Inflammatory macrophage treated with lipopolysaccharide for 4 hours (primary cell): ENCODE results near the gene KCNK7.

Experiments used
- DNase-seq: peaks from one replicate; pipeline ENCODE4 v3.0.0-alpha.2; 2020

The KCNK7 gene

DNA sequence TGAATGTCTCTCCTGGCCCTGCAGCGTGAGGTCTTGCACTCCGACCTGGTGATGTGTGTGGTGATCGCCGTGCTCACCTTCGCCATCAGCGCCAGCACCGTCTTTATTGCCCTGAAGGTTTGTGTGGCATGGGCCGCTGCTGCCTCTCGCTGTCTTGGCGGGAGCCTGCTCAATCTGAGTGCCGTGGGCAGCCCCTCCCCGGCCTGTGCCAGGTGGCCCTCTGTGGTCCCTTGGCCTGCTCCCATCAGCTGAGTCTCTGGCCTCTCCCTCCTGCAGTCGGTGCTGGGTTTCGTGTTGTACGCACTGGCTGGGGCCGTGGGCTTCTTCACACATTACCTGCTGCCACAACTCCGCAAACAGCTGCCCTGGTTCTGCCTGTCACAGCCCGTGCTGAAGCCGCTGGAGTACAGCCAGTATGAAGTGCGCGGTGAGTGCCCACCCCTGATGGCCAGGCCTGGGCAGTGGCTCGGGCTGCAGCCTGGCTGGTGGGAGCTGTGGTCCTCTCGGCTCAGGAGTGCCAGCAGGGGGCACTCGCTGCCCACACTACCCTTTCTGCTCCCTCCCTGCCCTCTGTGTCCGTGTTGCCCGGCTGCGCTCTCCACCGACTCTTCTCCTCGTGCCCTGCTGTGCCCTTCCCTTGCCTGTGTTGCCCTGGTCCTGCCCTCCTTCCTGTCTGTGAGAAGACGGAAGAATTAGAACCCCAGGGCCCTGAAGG, 30.2 kb upstream of the KCNK7 start:
- DNase-seq, result peak; percentile 66

DNA sequence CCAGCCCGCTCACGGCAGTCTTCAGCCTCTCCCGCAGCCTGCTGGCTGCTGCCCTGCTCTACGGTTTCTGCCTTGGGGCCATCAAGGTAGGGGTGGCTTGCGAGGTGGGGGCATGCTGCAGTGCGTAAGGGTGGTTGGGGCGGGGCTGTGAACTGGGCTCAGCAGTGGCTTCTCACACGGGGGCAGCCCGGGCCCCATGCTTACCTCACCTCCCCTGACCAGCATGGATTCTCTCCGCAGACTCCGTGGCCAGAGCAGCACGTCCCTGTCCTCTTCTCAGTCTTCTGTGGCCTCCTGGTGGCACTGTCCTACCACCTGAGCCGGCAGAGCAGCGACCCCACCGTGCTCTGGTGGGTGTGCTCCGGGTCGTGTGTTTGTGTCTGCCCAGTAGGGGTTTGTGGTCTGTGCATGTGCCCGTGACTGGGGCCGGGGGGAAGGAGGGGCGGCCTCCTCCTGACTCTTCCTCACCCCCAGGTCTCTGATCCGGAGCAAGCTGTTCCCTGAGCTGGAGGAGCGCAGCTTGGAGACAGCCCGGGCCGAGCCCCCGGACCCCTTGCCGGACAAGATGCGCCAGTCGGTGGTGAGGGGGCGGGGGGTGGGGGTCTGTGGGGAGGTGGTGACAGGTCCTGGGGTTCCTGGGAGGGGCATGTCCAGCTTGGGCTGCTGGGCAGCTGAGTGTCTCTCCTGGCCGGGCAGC, 29.5 kb upstream of the KCNK7 start:
- no peak for DNase-seq

DNA sequence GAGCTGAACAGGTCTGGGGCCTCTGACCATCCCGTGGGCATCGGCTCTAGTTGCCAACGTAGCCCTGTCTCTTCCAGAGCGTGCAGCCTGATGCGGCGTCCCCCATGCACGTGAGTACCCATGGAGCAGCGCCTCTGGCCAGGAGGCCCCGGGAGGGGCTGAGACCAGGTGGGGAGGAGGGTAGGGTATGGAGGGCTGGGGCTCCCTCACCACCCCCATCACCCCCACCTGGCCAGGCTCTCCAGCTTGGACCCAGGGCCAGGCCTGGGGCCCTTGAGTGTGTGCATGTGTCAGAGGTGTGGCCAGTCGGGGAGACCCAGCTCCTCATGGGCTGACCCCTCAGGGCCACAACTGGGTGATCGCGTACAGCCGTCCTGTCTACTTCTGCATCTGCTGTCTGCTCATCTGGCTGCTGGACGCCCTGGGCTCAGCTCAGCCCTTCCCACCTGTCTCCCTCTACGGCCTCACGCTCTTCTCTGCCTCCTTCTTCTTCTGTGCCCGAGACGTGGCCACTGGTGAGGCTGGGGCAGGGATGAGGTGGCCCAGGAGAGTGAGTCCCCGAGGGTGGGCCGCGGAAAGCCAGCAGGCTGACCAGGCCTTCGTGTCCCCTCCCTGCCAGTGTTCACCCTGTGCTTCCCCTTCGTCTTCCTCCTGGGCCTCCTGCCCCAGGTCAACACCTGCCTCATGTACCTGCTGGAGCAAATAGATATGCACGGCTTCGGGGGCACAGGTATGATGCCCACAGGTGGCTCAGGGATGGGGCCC, 28.4 kb upstream of the KCNK7 start:
- DNase-seq, result no peak

DNA sequence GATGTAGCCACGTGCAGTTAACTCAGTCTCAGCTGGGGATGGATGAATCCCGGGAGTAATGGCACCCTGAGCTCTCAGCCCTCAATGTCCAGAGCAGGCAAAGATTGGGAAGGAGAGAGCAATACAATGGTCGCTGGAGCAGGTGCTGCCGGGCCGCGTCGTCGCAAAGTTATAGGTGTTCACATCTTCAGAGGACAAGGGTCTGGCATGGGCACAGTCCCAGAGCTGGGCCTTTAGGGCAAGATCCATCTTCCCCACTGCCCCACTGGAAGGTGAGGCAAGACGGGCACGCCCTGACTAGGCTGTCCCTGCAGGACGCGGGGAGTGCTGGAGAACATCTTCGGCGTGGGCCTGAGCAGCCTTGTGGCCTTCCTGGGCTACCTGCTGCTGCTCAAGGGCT, 27.6 kb upstream of the KCNK7 start:
- no peak for DNase-seq

DNA sequence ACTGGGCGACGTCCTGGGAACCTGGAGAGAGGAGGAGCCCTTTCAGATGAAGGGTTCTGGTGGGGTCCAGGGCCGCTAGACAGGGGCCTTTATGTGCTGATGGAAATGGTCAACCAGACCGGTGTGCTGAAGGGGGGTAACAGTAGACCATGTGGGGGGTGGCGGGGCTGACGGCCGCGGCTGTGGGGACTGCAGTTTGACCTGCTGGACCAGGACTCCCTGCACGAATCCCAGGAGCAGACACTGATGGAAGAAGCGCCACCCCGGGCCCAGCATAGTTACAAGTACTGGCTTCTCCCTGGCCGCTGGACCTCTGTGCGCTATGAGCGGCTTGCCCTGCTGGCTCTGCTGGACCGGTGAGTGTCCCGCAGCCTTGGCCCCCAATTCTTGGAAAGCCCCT, 26.4 kb upstream of the KCNK7 start:
- no peak for DNase-seq

DNA sequence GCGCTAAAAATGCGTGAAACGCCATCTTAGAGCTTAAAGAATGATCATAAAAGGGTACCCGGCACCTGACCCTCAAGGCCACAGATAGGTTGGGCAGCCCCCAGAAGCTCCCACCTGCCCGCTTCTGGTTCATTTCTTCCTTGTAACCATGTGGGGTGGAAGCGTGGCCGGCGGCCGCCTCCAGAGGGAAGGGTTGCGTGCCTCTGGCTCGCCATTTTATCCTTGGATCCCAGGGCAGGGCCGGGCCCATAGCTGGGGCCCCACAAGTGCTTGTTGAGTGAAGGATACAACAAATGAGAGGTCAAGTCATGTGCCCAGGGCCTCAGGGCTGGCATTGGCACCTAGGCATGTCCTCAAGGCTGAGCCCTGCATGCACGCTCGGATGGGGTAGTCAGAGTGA, 25.9 kb upstream of the KCNK7 start:
- no peak for DNase-seq

DNA sequence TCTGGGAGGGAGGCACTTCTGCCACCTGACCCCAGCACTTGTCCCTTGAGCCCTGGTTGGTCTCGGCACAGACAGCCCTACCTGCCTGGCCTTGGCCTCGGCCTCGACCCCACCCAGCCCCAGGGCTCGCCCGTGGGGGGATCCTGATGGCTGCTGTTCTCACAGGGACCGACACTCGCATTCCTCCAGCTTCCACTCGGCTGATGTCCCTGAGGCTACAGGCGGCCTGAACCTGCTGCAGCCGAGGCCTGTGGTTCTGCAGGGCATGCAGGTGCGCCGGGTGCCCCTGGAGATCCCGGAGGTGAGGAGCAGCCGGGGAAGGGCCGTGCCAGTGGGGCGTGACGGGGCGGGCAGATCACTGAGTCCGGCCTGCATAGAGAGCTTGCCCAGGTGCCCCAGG, 25.1 kb upstream of the KCNK7 start:
- DNase-seq, result no peak

DNA sequence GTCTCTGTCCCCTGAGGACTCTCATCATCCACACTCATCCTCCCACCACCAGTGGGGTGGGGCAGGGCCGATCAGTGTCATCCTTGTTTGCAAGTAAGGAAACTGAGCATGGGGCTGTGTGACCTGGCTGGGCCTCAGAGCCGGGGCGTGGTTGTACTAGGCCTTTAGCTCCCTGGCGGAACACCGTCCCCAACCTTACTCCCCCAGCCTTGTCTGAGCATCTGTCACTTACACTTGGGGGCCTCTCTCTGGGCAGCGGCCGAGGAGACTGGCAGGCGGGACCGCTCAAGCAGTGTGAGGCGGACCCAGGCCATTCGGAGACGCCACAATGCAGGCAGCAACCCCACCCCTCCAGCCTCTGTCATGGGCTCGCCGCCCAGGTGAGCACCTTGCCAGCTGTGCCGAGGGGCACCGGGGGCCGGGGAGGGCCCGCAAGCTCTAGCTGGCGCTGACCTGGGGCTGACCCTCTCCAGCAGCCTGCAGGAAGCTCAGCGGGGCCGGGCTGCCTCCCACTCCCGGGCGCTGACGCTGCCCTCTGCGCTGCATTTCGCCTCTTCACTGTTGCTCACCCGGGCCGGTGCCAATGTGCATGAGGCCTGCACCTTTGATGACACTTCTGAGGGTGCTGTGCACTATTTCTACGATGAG, 23.8 kb upstream of the KCNK7 start:
- DNase-seq, result no peak

DNA sequence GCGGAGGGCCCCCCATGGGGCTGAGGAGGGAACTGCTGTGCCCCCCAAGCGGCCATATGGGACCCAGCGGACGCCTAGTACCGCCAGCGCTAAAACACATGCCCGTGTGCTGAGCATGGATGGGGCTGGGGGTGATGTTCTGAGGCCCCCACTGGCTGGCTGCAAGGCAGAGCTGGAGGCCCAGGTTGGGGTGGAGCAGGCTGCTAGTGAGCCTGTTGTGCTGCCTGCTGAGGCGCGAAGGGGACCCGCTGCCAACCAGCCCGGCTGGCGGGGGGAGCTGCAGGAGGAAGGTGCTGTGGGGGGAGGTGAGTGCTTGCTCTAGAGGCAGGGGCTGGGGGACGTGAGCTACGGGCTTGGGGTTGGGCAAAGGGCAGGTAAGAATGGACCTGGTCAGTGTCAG, 23.2 kb upstream of the KCNK7 start:
- no peak for DNase-seq

DNA sequence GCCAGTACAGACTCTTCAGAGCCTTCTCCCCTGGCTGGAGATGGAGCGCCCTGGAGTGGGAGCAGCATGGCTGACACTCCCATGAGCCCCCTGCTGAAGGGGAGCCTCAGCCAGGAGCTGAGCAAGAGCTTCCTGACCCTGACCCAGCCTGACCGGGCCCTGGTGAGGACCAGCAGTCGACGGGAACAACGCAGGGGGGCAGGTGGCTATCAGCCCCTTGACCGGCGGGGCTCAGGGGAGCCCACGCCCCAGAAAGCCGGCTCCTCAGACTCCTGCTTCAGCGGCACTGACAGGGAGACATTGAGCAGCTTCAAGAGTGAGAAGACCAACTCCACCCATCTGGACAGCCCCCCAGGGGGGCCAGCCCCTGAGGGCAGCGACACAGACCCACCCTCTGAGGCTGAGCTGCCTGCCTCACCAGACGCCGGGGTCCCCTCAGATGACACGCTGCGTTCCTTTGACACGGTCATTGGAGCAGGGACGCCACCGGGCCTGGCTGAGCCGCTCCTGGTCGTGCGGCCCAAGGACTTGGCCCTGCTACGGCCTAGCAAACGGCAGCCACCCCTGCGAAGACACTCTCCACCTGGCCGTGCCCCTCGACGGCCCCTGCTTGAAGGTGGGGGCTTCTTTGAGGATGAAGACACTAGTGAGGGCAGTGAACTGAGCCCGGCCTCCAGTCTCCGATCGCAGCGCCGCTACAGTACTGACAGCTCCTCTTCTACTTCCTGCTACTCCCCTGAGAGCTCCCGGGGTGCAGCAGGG, 22.6 kb upstream of the KCNK7 start:
- DNase-seq, result no peak

DNA sequence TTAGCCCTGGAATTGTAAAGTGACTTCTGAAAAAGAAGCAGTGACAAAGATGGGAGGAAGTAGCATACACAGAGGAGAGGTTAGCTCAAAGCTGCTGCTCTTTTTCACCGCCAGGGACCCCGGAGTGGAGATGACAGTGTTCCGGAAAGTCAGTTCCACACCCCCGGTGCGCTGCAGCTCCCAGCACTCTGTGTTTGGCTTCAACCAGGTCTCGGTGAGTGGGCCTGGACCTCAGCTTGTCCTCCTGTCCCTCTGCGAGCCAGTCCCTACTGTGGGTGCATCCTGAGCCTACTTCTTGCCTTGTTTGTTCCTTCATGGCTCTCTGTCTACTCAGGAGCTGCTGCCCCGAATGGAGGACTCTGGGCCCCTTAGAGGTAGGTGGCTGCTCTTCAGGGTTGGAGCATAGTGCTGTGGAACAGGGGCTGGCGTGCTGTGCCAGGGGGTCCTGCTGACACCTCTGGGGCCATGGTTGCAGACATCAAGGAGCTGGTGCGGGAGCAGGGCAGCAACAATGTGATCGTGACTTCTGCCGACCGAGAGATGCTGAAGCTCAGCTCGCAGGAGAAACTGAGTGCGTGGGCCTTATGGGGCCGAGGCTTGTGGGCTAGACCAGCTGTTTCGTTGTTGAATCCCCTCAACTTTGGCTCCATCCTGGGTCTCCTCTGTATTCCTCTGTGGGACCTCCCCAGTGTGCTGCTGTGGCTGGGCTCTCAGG, 21.7 kb upstream of the KCNK7 start:
- DNase-seq, result no peak

DNA sequence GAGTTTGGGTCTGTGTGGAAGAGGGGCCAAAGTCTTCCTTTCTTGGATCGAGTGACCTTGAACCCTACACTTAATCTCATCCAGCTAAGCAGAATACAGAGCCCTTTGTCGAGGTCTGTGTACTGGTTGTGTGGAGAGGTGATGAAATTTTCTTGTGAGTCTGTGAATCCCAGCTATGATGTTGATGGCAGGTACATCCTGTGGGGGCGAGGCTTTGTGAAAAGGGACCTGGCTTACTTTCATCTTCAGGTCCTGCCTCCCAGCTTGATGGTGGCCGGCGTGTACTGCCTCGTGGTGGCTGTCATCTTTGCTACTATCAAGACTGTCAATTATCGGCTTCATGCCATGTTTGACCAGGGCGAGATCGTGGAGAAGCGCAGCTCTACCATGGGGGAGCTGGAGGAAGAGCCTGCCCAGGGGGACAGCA, 21.0 kb upstream of the KCNK7 start:
- no peak for DNase-seq

DNA sequence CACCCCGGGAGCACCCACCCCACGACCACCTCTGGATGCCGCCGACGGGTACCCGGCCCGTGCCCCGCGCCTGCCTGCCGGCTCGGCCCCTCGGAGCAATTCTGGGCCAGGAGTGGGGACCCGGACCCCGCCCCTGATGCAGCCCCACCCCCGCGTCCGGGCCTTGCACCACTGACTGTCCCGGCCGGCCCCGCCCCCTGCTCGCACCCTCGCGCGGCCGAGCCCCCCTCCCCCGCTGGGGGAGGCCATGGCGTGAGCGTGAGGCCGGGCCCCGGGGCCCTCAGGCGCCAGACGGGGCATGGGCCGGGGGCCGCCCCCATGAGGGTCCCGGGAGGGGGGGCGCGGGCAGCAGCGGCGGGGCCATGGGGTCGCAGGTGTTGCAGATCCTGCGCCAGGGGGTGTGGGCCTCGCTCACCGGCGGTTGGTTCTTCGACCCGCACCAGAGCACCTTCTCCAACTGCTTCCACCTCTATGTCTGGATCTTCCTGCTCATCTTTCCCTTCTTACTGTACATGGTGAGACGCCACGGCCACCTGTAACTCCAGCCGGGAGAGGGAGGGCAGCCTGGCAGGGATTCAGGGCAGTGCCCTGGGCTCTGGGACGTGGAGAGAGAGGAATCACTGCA, 20.5 kb upstream of the KCNK7 start:
- DNase-seq, result no peak

DNA sequence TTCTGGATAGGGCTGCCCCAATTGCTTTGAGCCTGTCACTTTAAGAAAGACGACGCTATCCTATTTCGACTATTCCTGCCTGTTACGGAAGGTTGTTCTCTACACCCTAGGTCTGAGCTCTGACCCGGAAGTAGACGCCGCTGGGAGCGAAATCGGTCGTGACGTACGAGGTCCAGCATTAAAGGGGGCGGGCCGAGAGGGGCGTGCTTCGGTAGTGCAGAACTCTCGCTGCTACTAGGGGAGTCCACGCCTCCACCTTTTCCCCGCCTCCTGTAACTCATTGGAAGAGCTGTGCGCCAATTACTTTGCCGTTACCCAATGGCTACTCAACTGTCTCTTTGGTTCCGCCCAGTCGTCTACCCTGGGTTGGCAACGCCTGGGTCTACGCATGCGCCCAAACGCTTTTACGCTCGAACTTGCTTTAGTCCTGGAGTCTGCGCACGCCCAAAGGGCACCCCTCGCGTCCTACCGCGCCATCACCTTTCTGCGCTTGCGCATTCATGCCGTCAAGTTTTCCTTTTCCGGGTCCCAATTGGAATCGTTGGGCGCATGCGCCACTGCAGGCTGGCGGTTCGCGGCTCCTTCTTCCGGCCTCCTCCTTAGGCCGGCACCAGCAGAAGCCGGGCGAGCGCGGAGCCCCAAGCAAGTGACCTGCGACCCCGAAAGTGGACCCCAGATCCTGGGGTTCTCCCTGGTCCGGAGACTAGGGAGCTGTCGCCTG, 19.8 kb upstream of the KCNK7 start, which contains the start of gene PCNX3:
Gene PCNX3, plus strand, starts transcription at position 548 of the 721 bp plus-strand sequence. CDS start 536 bp downstream, outside the sequence.
- DNase-seq, result peak; percentile 100

DNA sequence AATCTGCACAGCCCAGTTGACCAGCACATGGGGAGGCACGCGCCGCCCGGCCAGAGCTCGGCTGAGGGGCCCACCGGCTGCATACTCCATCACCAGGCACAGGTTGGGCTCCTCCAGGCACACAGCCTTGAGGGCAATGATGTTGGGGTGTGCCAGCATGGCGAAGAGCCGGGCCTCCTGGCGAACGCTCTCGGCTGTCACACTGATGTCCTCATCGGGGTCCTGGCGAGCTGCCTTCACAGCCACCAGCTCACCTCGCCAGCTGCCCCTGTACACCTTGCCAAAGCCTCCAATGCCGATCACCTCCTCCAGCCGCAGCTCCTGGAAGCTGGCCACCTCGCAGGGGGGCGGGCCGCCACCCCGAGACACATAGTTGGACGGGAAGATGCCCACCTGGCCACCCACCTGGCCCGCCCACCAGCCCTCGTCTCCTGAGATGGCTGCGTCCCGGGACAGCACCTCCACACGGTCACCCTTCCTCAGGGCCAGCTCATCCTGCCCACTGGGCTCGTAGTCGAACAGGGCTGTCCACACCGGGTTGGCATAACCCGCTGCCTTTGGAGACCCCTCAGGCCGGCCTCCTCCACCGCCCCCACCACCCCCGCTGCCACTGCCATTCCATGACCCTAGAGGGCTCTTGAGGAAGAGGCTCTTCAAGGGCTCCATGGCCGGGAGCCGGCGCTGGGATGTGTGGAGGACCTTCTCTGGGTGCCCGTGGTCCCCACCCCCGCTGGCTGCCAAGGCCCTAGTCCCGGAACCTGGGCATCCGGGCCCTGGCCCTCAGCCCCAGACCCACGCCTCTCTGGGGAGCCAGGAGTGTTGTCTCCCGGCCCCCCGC, 17.7 kb upstream of the KCNK7 start:
- peak; percentile 19 for DNase-seq

DNA sequence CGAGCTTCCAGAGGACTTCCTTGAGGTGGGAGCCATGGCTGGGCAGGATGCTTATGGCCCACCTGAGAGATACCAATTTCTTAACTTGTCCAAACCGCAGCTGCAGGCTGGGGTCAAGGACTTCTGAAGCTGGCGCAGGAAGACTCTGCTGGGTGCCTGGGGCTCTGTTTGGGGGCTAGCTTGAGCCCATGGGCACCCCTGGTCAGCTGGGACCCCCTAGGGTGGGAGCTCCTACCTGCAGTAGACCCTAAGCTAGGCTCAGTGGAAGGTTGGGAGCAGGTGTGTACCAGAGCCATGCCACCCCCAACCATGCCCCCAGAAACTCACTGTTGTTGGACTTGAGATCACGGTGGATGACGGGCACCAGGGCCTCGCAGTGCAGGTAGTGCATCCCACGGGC, 17.1 kb upstream of the KCNK7 start:
- DNase-seq, result no peak

DNA sequence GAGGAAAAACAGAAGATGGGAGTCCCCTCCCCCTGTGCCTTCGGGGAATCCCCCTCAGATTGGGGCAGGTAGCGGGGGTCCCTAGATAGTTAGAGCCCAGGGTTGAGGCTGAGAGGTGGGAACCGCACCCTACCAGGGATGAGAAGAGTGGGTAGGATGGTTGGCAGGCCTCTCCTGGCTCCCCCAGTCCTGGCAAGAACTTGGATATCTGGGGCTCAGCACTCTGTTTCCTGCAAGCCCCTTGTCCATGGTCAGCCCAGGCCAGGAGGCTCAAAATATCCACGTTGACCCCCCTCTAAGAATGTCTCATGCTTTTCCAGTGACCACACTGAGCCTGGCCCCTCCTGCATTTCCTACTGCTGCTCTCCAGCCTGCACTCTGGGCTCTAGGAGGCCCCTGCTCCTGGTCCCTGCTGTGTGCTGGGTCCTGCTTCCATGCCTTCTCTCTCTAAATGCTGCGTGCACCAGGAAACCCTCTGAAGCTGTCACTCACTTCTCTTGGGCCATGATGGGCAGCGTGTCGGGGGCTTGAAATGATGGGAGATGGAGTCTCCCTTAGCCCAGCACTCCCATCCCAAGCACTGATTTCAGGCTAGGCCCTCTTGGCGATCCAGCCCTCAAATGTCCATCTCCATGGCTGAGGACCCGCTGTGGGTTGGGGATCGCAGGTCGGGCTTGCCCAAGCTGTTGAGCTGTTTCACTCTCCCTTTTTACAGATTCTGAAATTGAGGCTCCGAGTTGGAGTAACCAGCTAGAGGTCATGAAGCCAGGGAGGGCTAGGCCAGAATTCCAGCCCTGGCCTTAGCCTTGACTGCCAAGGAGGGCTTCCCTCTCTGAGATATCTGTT, 16.4 kb upstream of the KCNK7 start:
- DNase-seq, result no peak

DNA sequence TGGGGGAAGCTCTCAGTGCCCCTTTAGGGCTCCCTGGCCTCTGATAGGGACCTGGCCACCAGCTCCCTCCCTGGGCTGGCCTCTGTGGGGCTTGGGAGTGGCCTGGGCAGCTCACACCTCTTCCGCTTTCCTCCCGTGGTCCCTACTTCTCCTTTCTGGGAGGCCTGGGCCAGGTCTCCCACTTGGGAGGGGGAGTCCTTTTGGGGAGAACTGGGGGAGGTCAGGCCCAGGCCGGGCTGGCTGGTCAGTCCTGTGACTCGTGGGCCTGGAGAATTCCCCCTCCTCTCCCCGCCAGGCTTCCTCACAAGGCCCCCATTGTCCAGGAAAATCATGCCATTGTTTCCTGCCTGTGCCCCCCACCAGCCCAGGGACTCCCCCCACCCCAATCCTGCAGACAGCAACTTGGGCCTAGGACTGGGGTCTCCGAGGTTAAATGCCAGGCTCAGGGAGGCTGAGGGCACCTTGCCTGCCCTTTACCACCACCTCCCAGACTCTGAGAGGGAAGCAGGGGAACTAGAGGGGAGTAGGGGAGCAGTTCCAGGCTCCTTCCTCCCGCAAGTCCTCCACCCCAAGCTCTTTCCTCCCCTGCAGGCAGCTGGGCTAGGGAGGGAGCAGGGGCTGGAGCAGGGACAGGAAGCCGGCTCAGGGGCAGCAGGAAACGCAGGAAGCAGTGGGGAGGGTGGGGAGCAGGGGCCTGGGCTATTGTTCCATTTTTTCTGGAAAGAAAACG, 15.6 kb upstream of the KCNK7 start:
- peak; percentile 81 for DNase-seq
